Osteoblast (primary cell): ENCODE data around the gene GCC1. TPM values are rescaled to one million over a fixed set of nuclear protein-coding genes. Genes with fewer than 3 reads are reported as not detected.
A peak's percentile ranks its signal among the peaks of the same experiment; 100 is the strongest.

Source experiments
- DNase-seq: peaks from one replicate; pipeline ENCODE4 v3.0.0; 2011; ENCODE audit warnings: low spot score, mixed read lengths; ENCODE audit not compliant: insufficient read length; ENCODE audit errors: missing footprints
- H2AFZ ChIP-seq: 2 replicates; pipeline ENCODE4 v1.6.0; 2011; ENCODE audit warnings: mild to moderate bottlenecking, low read length
- H3K27ac ChIP-seq: 2 replicates; pipeline ENCODE4 v1.5.1; 2011; ENCODE audit warnings: mild to moderate bottlenecking, low read depth, low read length, moderate library complexity
- H3K27me3 ChIP-seq: 2 replicates; pipeline ENCODE4 v1.6.0; 2012; ENCODE audit warnings: mild to moderate bottlenecking, control low read depth, inconsistent platforms, low read length, moderate library complexity; ENCODE audit not compliant: insufficient read depth
- H3K36me3 ChIP-seq: 2 replicates; pipeline ENCODE4 v1.5.1; 2011; ENCODE audit warnings: mild to moderate bottlenecking, low read length, control low read depth, moderate library complexity; ENCODE audit not compliant: insufficient read depth
- H3K4me1 ChIP-seq: 2 replicates; pipeline ENCODE4 v1.5.1; 2011; ENCODE audit warnings: mild to moderate bottlenecking, low read length, control low read depth, moderate library complexity; ENCODE audit not compliant: insufficient read depth
- H3K4me2 ChIP-seq: 2 replicates; pipeline ENCODE4 v1.6.0; 2011; ENCODE audit warnings: mild to moderate bottlenecking, low read length; ENCODE audit not compliant: insufficient read depth
- H3K4me3 ChIP-seq: fragments of 200-600 bp; sonication (generic); 3 replicates; pipeline ENCODE4 v1.5.1; 2012; ENCODE audit warnings: mild to moderate bottlenecking, low read length, inconsistent platforms; ENCODE audit not compliant: insufficient read depth
- H3K79me2 ChIP-seq: 2 replicates; pipeline ENCODE4 v1.6.0; 2012; ENCODE audit warnings: mild to moderate bottlenecking, low read length, control low read depth, inconsistent platforms; ENCODE audit not compliant: insufficient read depth
- H3K9me3 ChIP-seq: 2 replicates; pipeline ENCODE4 v1.5.1; 2011; ENCODE audit warnings: low read depth, low read length, control low read depth
- H4K20me1 ChIP-seq: 2 replicates; pipeline ENCODE4 v1.6.0; 2012; ENCODE audit warnings: mild to moderate bottlenecking, low read length, control low read depth; ENCODE audit not compliant: insufficient read depth
- total RNA-seq: library from RNA; depleted of rRNA; stranded (reverse); fragments of >200 nt; gene quantifications from 2 replicates; pipeline ENCODE4 v1.2.3, GENCODE V29; 2012
- TF ChIP-seq, protein P1 (sequence below): IDR thresholded peaks from 2 replicates; pipeline ENCODE4 v1.5.1; 2011; ENCODE audit warnings: mild to moderate bottlenecking, low read depth, low read length, moderate library complexity; ENCODE audit errors: extremely low read depth

GCC1 gene, protein sequence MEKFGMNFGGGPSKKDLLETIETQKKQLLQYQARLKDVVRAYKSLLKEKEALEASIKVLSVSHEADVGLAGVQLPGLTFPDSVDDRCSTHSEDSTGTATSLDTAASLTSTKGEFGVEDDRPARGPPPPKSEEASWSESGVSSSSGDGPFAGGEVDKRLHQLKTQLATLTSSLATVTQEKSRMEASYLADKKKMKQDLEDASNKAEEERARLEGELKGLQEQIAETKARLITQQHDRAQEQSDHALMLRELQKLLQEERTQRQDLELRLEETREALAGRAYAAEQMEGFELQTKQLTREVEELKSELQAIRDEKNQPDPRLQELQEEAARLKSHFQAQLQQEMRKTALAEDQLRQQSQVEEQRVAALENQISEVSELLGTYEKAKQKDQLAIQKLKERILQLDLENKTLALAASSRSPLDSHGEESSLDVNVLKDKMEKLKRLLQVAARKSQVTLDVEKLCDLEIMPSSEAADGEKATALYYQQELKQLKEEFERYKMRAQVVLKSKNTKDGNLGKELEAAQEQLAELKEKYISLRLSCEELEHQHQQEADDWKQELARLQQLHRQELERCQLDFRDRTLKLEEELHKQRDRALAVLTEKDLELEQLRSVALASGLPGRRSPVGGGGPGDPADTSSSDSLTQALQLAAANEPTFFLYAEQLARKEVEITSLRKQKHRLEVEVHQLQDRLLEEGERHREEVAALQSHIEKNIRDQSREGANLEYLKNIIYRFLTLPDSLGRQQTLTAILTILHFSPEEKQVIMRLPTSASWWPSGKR
- total RNA-seq: 20.9 and 24.2 TPM in 2 replicates

DNA sequence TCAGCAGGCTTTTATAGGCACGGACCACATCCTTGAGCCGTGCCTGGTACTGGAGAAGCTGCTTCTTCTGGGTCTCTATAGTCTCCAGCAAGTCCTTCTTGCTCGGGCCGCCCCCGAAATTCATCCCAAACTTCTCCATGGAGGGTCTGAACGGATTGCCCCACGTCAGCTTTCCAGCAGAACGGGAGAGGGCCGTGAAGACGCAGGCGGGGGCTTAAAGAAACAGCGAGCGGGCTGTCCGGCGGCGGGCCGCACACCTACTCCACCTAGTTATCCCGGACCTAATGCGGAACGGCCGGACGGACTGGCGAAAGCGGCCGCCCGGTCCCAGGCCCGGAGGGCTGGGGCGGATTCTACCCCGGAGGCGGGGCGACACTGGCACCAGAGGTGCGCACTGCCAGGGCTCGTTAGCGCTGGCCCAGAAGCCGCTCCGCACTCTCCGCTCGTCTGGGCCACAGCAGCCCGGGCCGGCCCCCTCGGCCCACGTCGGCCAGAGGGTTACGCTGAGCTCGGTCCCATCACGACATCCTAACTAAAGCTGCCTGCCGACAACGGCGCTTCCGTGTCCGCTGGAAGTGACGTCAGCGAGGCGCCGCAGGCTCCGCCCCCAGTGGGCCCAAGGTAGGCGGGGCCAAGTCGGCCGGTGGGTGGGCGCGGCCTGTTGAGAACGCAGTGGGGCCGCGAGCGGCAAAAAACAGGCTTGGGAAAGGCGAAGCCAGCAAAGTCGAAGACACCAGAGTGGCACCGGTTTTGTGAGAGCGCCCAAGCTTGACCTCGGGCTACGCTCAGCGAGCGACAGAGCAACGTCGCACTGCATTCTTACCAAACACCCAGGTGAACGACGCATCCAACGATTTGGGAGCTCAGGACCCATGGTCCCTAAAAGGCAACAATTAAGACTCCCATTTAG, at the start of gene GCC1:
Gene GCC1 (minus strand): TSS at position 553 of the 910 bp plus-strand sequence. CDS start 414 bp downstream, at position 139.
- Histone ChIP-seq H3K4me2 (peak within 1 kb of the TSS; percentile 96), H3K27me3 (no peaks in the 10 kb centered on the region), H3K27ac (peak within 1 kb of the TSS; percentile 82), H3K4me1 (peaks cover 29% of the 10 kb centered on the region), H3K4me3 (peak within 1 kb of the TSS; percentile 89), H3K9me3 (no peaks in the 10 kb centered on the region), H2AFZ (peak within 1 kb of the TSS; percentile 99), H3K79me2 (peaks cover 65% of the 10 kb centered on the region), H4K20me1 (peaks cover 48% of the 10 kb centered on the region), H3K36me3 (peaks cover 23% of the 10 kb centered on the region)
- DNase-seq: peak; percentile 100
- TF ChIP-seq, protein P1, sequence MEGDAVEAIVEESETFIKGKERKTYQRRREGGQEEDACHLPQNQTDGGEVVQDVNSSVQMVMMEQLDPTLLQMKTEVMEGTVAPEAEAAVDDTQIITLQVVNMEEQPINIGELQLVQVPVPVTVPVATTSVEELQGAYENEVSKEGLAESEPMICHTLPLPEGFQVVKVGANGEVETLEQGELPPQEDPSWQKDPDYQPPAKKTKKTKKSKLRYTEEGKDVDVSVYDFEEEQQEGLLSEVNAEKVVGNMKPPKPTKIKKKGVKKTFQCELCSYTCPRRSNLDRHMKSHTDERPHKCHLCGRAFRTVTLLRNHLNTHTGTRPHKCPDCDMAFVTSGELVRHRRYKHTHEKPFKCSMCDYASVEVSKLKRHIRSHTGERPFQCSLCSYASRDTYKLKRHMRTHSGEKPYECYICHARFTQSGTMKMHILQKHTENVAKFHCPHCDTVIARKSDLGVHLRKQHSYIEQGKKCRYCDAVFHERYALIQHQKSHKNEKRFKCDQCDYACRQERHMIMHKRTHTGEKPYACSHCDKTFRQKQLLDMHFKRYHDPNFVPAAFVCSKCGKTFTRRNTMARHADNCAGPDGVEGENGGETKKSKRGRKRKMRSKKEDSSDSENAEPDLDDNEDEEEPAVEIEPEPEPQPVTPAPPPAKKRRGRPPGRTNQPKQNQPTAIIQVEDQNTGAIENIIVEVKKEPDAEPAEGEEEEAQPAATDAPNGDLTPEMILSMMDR: no peak

DNA sequence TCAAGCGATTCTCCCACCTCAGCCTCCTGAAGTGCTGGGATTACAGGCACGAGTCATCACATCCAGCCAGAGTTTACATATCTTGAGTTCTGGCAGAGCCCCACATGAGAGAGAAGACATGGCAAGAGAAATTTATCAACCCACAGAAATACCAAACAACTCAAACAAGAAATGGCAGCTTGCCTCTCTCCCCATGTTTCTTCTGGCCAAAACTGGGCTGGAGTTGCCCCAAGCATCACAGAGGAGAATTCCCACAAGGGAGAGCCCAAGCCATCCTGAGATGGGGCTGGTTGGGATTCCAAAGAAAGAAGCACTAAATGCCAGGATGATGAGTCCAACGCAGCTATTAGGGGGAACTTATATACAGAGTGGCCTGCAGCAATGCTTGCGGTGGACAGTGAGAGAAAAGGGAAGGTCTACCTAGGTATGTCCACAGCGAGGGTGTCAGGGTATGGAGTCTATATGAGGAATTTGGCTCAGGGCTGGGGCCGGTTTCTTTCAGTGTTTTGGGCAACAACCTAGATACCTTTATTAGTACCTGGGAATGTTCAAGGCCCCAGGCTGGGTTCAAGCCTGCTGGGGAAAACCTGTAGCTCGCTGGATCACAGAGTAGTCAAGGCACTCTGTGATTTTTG, 47.0 kb upstream of the GCC1 start:
- TF ChIP-seq, protein P1: no peak
- H3K79me2 ChIP-seq: no peaks in the 10 kb centered on the region
- peaks cover 20% of the 10 kb centered on the region for H3K4me1 ChIP-seq
- no peaks in the 10 kb centered on the region for H4K20me1 ChIP-seq
- peak overlapping the region; percentile 60 for H3K27ac ChIP-seq
- no peaks in the 10 kb centered on the region for H3K9me3 ChIP-seq
- no peak overlapping the region for H2AFZ ChIP-seq
- peak overlapping the region; percentile 54 for H3K4me2 ChIP-seq
- H3K36me3 ChIP-seq: no peaks in the 10 kb centered on the region
- H3K27me3 ChIP-seq: no peaks in the 10 kb centered on the region
- no peak for DNase-seq
- H3K4me3 ChIP-seq: no peak overlapping the region

DNA sequence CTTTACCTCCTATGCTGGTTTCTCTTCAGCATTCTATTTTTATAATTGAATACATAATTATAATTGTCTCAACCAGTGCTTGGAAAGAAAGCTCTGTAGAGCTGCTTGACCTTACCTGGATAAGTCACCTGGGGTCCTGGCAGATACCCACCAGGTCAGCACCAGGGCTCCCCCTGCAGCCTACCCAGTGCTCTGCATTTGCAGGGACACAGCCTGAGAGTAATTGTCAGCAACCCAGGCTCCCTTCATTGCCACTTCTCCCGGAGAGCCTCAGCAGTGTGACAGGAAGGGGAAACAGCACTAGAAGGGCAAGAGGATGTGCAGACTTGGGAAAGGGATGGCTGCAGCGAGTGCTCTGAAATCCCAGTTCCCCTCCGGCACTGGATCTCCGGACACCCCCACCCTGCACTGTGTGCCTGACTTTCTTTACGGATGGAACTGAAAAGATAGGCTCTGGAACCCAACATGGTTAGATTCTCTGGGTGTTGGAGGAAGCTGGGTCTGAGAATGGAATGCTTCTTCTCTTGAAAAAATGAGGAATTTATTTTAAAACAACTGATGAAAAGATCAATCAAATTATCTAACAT, 44.0 kb upstream of the GCC1 start:
- TF ChIP-seq, protein P1: peak; percentile 40
- Histone ChIP-seq H3K4me1 (peaks cover 13% of the 10 kb centered on the region), H3K4me2 (no peak overlapping the region)

More for the DNA sequence above, 44.0 kb upstream of the GCC1 start:
- no peak overlapping the region for H3K27ac ChIP-seq
- no peaks in the 10 kb centered on the region for H4K20me1 ChIP-seq
- no peaks in the 10 kb centered on the region for H3K79me2 ChIP-seq
- H3K4me3 ChIP-seq: no peak overlapping the region
- H3K36me3 ChIP-seq: no peaks in the 10 kb centered on the region
- H2AFZ ChIP-seq: no peak overlapping the region
- no peak for DNase-seq
- peaks cover 6% of the 10 kb centered on the region for H3K27me3 ChIP-seq
- no peaks in the 10 kb centered on the region for H3K9me3 ChIP-seq
